ENCODE measurements around the gene COPS2. TPM values are rescaled to one million over a fixed set of nuclear protein-coding genes. Genes with fewer than 3 reads are reported as not detected.

COPS2 gene
- total RNA-seq, 4 donors from 2014 or later, result 64.2 to 79.1 (median 70.2) TPM

- H3K27me3 ChIP-seq, result no peaks in the 10 kb centered on the region
- peaks cover 0 to 54% (median 2%) of the 10 kb centered on the region in 3 donors for H3K4me1 ChIP-seq
- H3K27ac ChIP-seq, result peak overlapping the region; percentile 57 to 92 (median 89)
- H3K9me3 ChIP-seq, result no peaks in the 10 kb centered on the region
- peak overlapping the region; percentile 84 to 88 for H3K4me3 ChIP-seq
- 0 to 1% methylated on average over 18 to 20 of the region's 26 CpGs for WGBS, 2 donors (ENCODE audit: low coverage in 1 of 2)
- no peak for ATAC-seq
- TF ChIP-seq EP300 (IDR thresholded peaks at IDR 0.05) (no peak), CTCF (IDR thresholded peaks at IDR 0.05) (no peak), POLR2AphosphoS5 (IDR thresholded peaks at IDR 0.05) (no peak), POLR2A (IDR thresholded peaks at IDR 0.05) (no peak)
- no peaks in the 10 kb centered on the region for H3K36me3 ChIP-seq
Observed at GRCh38 chr15:49155834-49156627, 632 bp upstream of the COPS2 start.

- Histone ChIP-seq H3K27ac (peak overlapping the region; percentile 68 to 92 (median 89)), H3K36me3 (no peaks in the 10 kb centered on the region), H3K9me3 (no peaks in the 10 kb centered on the region), H3K4me1 (peaks cover 0 to 62% (median 2%) of the 10 kb centered on the region in 3 donors), H3K4me3 (peak overlapping the region; percentile 84 to 88), H3K27me3 (no peaks in the 10 kb centered on the region)
- ATAC-seq, result no peak
- WGBS, 2 donors (ENCODE audit: low coverage in 1 of 2), result 0% methylated on average over 4 to 7 of the region's 7 CpGs
- TF ChIP-seq POLR2AphosphoS5 (IDR thresholded peaks at IDR 0.05), result no peak
- TF ChIP-seq CTCF (IDR thresholded peaks at IDR 0.05), result no peak
- no peak for TF ChIP-seq EP300 (IDR thresholded peaks at IDR 0.05)
- TF ChIP-seq POLR2A (IDR thresholded peaks at IDR 0.05), result no peak
Observed at GRCh38 chr15:49154799-49155109, 645 bp downstream of the COPS2 start.

- H3K27ac ChIP-seq, result peak overlapping the region in 3 of 4 donors; percentile 89 to 92 (median 89)
- H3K4me3 ChIP-seq, result peak overlapping the region; percentile 84 to 88
- WGBS, 2 donors (ENCODE audit: low coverage in 1 of 2), result 17 to 18% methylated on average over 8 of the region's 8 CpGs
- no peaks in the 10 kb centered on the region for H3K27me3 ChIP-seq
- no peaks in the 10 kb centered on the region for H3K9me3 ChIP-seq
- no peak for ATAC-seq
- peaks cover 0 to 66% (median 2%) of the 10 kb centered on the region in 3 donors for H3K4me1 ChIP-seq
- H3K36me3 ChIP-seq, result no peaks in the 10 kb centered on the region
- TF ChIP-seq POLR2AphosphoS5 (IDR thresholded peaks at IDR 0.05) (no peak), EP300 (IDR thresholded peaks at IDR 0.05) (no peak), POLR2A (IDR thresholded peaks at IDR 0.05) (no peak), CTCF (IDR thresholded peaks at IDR 0.05) (no peak)
Observed at GRCh38 chr15:49154359-49154758, 1.0 kb downstream of the COPS2 start.

GRCh38 chr15:49152552-49153312 is 2.7 kb downstream of the COPS2 start:
- H3K36me3 ChIP-seq, result no peaks in the 10 kb centered on the region
- H3K9me3 ChIP-seq, result no peaks in the 10 kb centered on the region
- H3K27me3 ChIP-seq, result no peaks in the 10 kb centered on the region
- H3K4me1 ChIP-seq, result peaks cover 0 to 77% (median 2%) of the 10 kb centered on the region in 3 donors
- no peak for ATAC-seq
- no peak overlapping the region for H3K27ac ChIP-seq
- TF ChIP-seq EP300 (IDR thresholded peaks at IDR 0.05), result no peak
- TF ChIP-seq POLR2AphosphoS5 (IDR thresholded peaks at IDR 0.05), result no peak
- no peak for TF ChIP-seq POLR2A (IDR thresholded peaks at IDR 0.05)
- TF ChIP-seq CTCF (IDR thresholded peaks at IDR 0.05), result no peak
- WGBS, 2 donors (ENCODE audit: low coverage in 1 of 2), result 77 to 89% methylated on average over 6 to 9 of the region's 9 CpGs
- H3K4me3 ChIP-seq, result no peak overlapping the region

Data from gastroesophageal sphincter (tissue), 4 donors.